Panc1 (cell line): Measurements from ENCODE around the gene CD44. TPM values are rescaled to one million over a fixed set of nuclear protein-coding genes. Genes with fewer than 3 reads are reported as not detected.

Experiments used
- ATAC-seq: fragments of 200-7000 bp; cut with Tn5 transposase; 2 replicates; pipeline ENCODE4 v1.9.1; 2020; ENCODE audit warnings: mild to moderate bottlenecking, moderate library complexity
- BruUV-seq: library from RNA; stranded (reverse); fragments of 400-500 nt; replicated peaks from 2 replicates; lab custom pipeline; 2021; lab: Mats Ljungman, UMichigan
- CTCF ChIA-PET: fragments of 300-600 bp; sonication (Branson Sonifier 250); formaldehyde crosslinking; loops from one replicate; lab custom pipeline; 2022; ENCODE audit warnings: antibody characterized with exemption; lab: Charles Lee
- POLR2A ChIA-PET: fragments of 300-600 bp; sonication (Branson Sonifier 250); formaldehyde crosslinking; loops from one replicate; lab custom pipeline; 2022; ENCODE audit warnings: antibody characterized with exemption; lab: Charles Lee
- DNase-seq: peaks from one replicate; pipeline ENCODE4 v3.0.0-alpha.2; 2010; ENCODE audit warnings: low read depth, low spot score
- H3K27ac ChIP-seq: 2 replicates; pipeline ENCODE4 v1.5.1; 2011; ENCODE audit warnings: mild to moderate bottlenecking, low read length, inconsistent platforms
- H3K27me3 ChIP-seq: fragments of 200-500 bp; sonication (Bioruptor generic); 2 replicates; pipeline ENCODE4 v1.6.0; 2014; ENCODE audit warnings: low read length, inconsistent platforms; ENCODE audit not compliant: control insufficient read depth, insufficient read depth
- H3K36me3 ChIP-seq: fragments of 200-500 bp; sonication (Bioruptor generic); 2 replicates; pipeline ENCODE4 v1.5.1; 2014; ENCODE audit warnings: inconsistent platforms, mild to moderate bottlenecking, low read length, moderate library complexity; ENCODE audit not compliant: control insufficient read depth, insufficient read depth
- H3K4me1 ChIP-seq: 2 replicates; pipeline ENCODE4 v1.5.1; 2011; ENCODE audit warnings: inconsistent platforms, mild to moderate bottlenecking, low read length, moderate library complexity; ENCODE audit not compliant: control insufficient read depth, insufficient read depth
- H3K4me3 ChIP-seq, 2 experiments: 2 replicates each; pipeline ENCODE4 v1.5.1; 2011 to 2012; ENCODE audit warnings: low read depth in 2 of 2, low read length in 2 of 2, mild to moderate bottlenecking in 2 of 2, inconsistent platforms in 1 of 2, moderate library complexity in 1 of 2
- H3K9me3 ChIP-seq: fragments of 200-500 bp; sonication (Bioruptor generic); 2 replicates; pipeline ENCODE4 v1.5.1; 2014; ENCODE audit warnings: low read depth, mild to moderate bottlenecking, inconsistent platforms, low read length, moderate library complexity; ENCODE audit not compliant: control insufficient read depth, insufficient read depth
- CTCF ChIP-seq: fragments of 450-650 bp; IDR thresholded peaks from 2 replicates; pipeline ENCODE4 v1.5.1; 2017; ENCODE audit warnings: mild to moderate bottlenecking
- POLR2AphosphoS5 ChIP-seq: IDR thresholded peaks from 2 replicates; pipeline ENCODE4 v1.6.1; 2012; ENCODE audit warnings: mild to moderate bottlenecking, low read depth, low read length, moderate library complexity
- REST ChIP-seq, 2 experiments: IDR thresholded peaks; 2 replicates each; pipeline ENCODE4 v1.6.1; 2011 to 2012; ENCODE audit warnings: low read depth in 2 of 2, control low read depth in 1 of 2, low read length in 1 of 2, mild to moderate bottlenecking in 1 of 2, moderate library complexity in 1 of 2; ENCODE audit not compliant: insufficient read depth in 1 of 2
- SIN3A ChIP-seq: IDR thresholded peaks from 2 replicates; pipeline ENCODE4 v1.6.1; 2012; ENCODE audit warnings: low read depth, mild to moderate bottlenecking, low read length, moderate library complexity, borderline replicate concordance; ENCODE audit not compliant: insufficient read depth
- TCF7L2 ChIP-seq: IDR thresholded peaks from 2 replicates; pipeline ENCODE4 v1.6.1; 2011; ENCODE audit warnings: mild to moderate bottlenecking, low read depth, low read length, inconsistent platforms
- in situ Hi-C: cut with HindIII; loops from 2 replicates; pipeline ENCODE4 v1.10.0; 2016; ENCODE audit warnings: low sequenced_read_pairs, low pct_unique_long_range_greater_than_20kb
- intact Hi-C: fragments of 100-400 bp; cut with micrococcal nuclease; formaldehyde crosslinking; loops from one replicate; pipeline ENCODE4 v1.10.0; 2022; ENCODE audit not compliant: unreplicated experiment
- total RNA-seq: library from RNA; stranded (reverse); gene quantifications from one replicate; pipeline ENCODE4 v1.2.1, GENCODE V29; 2021; ENCODE audit not compliant: unreplicated experiment

The CD44 gene
- total RNA-seq, 1 experiment from 2014 or later, result 1,819 TPM

GRCh38 chr11:35211952-35212351 is 73.0 kb downstream of the CD44 start:
- TF ChIP-seq CTCF (no peak), SIN3A (no peak), REST (IDR thresholded peaks at IDR 0.05; ENCODE audit: insufficient read depth in 1 of 2, low read depth in 2 of 2, low read length in 1 of 2) (no peak), POLR2AphosphoS5 (no peak), TCF7L2 (no peak)
- POLR2A ChIA-PET, result no interaction called here
- Histone ChIP-seq H3K27me3 (no peaks in the 10 kb centered on the region), H3K4me1 (peaks cover 73% of the 10 kb centered on the region), H3K36me3 (peaks cover 48% of the 10 kb centered on the region), H3K27ac (peak overlapping the region; percentile 60), H3K4me3 (no peak overlapping the region), H3K9me3 (no peaks in the 10 kb centered on the region)
- CTCF ChIA-PET, result no interaction called here
- in situ Hi-C loops, result no loop called here
- intact Hi-C loops, result no loop called here
- no peak for DNase-seq
- ATAC-seq, result no peak
- no TSS peak for BruUV-seq

GRCh38 chr11:35214226-35214770 is 75.3 kb downstream of the CD44 start:
- Histone ChIP-seq H3K36me3 (peaks cover 57% of the 10 kb centered on the region), H3K4me3 (no peak overlapping the region), H3K4me1 (peaks cover 75% of the 10 kb centered on the region), H3K9me3 (no peaks in the 10 kb centered on the region), H3K27ac (peak overlapping the region; percentile 67), H3K27me3 (no peaks in the 10 kb centered on the region)
- in situ Hi-C loops, result no loop called here
- CTCF ChIA-PET, result no interaction called here
- ATAC-seq, result no peak
- no peak for TF ChIP-seq POLR2AphosphoS5
- TF ChIP-seq SIN3A, result no peak
- TF ChIP-seq REST (IDR thresholded peaks at IDR 0.05; ENCODE audit: insufficient read depth in 1 of 2, low read depth in 2 of 2, low read length in 1 of 2), result no peak
- TF ChIP-seq CTCF, result no peak
- no peak for TF ChIP-seq TCF7L2
- POLR2A ChIA-PET, result no interaction called here
- BruUV-seq, result no TSS peak
- no peak for DNase-seq
- intact Hi-C loops, result no loop called here
